Measurements from ENCODE around the gene TM7SF3.
A peak's percentile ranks its signal among the peaks of the same experiment; 100 is the strongest.
"Not testable (repeated sequence)": the region's sequence is repeated elsewhere in the genome, so short reads cannot be mapped to it uniquely, and the experiment has no call there.

The TM7SF3 gene, protein sequence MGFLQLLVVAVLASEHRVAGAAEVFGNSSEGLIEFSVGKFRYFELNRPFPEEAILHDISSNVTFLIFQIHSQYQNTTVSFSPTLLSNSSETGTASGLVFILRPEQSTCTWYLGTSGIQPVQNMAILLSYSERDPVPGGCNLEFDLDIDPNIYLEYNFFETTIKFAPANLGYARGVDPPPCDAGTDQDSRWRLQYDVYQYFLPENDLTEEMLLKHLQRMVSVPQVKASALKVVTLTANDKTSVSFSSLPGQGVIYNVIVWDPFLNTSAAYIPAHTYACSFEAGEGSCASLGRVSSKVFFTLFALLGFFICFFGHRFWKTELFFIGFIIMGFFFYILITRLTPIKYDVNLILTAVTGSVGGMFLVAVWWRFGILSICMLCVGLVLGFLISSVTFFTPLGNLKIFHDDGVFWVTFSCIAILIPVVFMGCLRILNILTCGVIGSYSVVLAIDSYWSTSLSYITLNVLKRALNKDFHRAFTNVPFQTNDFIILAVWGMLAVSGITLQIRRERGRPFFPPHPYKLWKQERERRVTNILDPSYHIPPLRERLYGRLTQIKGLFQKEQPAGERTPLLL

DNA sequence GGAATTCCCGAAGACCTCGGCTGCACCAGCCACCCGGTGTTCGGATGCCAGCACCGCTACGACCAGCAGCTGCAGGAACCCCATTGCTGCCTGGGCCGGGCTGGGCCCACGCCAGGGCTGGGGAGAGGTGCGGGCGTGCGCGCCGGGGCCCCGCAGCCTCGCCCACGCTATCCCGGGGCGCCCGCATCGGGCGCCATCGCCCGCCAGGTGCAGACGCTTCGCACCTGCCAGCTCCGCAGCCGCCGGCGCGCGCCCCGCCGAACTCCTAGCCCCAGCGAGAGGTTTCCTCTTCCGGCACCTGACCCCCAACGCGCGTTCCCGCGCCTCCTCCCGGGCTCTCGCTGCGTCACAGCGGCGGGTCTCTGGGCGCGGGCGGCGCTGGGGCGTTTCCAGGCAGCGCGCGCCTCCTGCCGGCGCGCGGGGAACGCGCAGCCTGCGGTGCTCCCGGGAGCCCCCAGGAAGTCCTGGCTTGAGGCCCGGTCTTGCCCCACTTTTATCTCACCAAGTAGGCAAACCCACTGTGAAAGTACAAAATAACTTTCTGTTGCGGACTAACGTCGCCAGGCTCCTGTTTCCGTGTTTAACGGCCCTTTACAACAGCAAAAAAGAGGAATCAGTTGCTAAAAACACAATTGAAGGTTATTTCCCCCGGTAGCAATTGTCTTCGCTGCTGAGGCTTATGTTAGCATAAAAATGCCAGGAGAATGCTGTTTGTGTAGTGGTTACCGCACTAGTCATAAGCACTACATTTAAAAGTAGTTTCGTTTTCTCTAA lies at the start of gene TM7SF3:
Gene TM7SF3 (minus strand): TSS at position 300 of the 774 bp plus-strand sequence. CDS start 216 bp downstream, at position 84.
- DNase-seq, result peak; percentile 16

DNA sequence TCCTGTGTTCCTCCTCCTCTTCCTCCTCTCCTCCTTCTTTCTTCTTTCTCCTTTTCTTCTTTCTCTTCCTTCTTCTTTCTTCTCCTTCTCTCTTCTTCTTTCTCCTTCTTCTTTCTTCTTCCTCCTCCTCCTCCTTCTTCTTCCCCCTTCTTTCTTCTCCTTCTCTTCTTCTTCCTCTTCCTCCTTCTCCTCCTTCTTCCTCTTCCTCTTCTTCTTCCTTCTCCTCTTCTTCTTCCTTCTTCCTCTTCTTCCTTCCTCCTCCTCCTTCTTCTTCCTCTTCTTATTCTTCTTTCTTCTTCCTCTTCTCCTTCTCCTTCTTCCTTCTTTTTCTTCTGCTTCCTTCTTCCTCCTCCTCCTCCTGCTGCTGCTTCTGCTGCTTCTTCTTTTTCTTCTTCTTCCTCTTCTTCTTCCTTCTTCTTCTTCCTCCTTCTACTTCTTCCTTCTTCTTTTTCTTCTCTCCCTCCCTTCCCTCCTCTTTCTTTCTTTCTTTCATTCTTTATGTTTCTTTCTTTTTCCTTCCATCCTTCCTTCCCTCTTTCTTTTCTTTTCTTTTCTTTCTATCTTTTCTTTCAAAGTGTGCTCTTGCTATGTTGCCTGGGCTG lies 49.2 kb upstream of the TM7SF3 start:
- no peak for DNase-seq

DNA sequence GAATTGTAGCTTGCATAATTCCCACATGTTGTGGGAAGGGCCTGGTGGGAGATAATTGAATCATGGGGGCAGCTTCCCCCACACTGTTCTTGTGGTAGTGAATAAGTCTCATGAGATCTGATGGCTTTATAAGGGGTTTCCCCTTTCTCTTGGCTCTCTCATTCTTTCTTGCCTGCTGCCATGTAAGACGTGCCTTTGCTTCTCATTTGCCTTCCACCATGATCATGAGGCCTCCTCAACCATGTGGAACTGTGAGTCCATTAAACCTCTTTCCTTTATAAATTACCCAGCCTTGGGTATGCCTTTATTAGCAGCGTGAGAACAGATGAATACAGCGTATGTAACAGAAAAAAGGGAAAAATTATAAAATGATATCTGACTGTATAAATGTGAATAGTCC lies 47.1 kb upstream of the TM7SF3 start:
- DNase-seq, result no peak

DNA sequence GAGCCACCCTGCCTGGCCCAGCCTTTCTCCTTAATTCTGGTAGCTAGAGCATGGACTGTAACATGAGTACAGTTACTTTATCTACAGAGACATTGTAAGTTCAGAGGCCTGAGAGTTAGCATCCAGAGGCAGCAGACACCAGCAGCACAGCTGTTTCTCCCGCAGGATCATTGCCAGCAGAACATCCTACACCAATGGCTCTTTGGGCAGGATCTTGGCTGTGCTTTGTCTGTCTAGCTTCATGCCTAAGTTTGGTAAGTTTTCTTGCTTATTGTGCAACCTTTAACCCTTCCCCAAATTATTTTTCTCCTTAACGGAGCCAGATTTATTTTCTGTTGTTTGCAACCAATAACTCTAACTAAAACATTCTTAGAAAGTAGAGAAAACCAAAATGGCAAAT lies 46.6 kb upstream of the TM7SF3 start:
- no peak for DNase-seq

DNA sequence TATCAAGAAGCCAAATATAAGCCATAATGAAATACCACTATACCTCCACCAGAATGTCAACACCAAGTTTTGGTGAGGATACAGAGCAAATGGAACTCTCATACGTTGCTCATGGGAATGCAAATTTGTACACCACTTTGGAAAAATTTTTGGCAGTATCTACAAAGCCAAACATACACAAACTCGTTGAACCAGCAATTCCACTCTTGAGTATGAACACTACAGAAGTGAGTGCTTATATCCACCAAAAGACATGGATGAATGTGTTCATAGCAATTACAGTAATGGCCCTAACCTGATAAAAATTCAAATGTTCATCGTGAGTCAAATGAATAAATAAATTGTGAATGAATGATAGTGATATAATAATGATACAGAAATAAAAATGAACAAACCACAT lies 43.4 kb upstream of the TM7SF3 start:
- no peak for DNase-seq

DNA sequence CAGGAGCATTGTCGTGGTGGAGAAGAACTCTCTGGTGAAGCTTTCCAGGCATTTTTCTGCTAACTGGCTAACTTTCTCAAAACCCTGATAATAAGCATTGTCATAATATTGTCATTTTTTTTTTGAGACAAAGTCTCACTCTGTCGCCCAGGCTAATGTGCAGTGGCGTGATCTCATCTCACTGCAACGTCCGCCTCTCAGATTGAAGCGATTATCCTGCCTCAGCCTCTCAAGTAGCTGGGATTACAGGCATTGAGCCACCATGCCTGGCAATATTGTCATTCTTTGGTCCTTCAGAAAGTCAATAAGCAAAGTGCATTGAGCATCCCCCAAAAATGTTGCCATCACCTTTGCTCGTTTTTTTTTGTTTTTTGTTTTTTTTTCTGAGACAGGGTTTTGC lies 41.8 kb upstream of the TM7SF3 start:
- DNase-seq, result no peak

DNA sequence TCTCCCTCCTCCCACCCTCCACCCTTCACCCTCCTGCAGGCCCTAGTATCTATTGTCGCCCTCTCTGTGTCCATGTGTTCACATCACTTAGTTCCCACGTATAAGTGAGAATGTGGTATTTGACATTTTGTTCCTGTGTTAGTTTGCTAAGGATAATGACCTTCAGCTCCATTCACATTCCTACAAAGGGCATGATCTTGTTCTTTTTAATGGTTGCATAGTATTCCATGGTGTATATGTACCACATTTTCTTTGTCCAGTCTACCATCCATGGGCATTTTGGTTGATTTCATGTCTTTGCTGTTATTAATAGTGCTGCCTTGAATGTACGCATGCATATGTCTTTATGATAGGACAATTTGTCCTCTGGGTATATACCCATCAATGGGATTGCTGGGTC lies 38.6 kb upstream of the TM7SF3 start:
- no peak for DNase-seq

DNA sequence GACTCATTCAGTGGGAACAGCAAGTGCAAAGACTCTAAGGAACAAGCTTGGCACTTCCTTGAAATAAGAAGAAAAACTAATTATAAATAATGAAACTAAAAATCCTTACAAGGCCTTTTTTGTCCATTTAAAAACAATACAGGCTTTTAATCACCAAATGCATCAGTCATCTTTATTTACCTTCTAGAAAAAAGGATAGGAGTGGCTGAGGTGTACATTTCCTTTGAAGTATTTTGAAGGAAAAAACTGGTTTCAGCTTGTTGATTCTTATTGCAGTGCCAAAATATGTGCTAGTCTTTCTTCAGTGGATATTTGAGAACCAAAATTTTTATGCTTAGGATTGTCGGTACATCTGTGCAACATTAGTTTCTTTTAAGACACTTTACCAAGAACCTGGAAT lies 38.0 kb upstream of the TM7SF3 start:
- DNase-seq, result no peak

DNA sequence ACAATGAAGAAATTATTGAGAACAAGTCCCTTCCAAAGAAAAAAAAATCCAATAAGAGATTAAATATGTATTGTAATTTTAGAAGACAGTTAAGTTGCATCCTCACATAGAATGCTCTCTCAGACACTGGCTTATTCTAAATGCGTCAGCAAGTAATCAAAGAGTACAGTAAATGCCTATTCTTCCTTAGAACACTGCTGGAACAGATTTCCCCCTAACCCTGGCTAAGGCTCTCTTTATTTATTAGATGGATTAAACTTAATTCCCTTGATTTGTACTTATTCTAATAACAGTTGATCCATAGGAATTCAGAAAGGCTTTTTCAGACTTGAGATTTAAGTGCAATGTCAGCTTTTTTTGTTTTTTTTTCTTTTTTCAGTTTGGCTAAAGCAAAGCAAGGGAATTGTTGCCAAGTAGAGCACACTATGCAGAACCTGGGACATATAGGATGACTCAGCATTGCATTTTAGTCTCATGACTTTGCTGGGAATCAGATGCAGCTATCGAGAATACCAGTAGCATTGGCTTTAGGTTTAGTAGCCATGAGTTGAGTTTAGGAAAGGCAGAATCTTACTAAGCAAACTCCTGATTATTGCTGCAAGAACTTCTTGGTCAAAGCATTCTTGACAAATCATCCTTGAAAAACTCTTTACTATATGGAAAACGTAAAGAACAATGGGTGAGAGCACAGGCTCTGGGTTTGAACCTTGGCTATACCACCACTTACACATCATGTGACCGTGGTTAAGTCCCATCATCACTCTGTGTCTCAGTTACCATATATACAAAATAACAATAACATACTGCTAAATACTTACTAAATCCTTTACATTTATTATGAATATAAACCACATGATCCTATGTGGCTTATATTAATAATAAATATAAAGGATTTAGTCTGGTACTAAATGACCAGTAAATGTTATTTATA lies 34.9 kb upstream of the TM7SF3 start:
- no peak for DNase-seq

DNA sequence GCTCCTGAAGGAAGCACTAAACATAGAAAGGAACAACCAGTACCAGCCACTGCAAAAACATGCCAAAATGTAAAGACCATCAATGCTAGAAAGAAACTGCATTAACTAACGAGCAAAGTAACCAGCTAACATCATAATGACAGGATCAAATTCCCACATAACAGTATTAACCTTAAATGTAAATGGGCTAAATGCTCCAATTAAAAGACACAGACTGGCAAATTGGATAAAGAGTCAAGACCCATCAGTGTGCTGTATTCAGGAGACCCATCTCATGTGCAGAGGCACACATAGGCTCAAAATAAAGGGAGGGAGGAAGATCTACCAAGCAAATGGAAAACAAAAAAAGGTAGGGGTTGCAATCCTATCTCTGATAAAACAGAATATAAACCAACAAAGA lies 27.8 kb upstream of the TM7SF3 start:
- DNase-seq, result not testable (repeated sequence)

DNA sequence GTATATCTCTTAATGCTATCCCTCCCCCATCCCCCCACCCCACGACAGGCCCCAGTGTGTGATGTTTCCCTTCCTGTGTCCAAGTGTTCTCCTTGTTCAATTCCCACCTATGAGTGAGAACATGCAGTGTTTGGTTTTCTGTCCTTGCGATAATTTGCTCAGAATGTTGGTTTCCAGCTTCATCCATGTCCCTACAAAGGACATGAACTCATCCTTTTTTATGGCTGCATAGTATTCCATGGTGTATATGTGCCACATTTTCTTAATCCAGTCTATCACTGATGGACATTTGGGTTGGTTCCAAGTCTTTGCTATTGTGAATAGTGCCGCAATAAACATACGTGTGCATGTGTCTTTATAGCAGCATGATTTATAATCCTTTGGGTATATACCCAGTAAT lies 26.5 kb upstream of the TM7SF3 start:
- not testable (repeated sequence) for DNase-seq

DNA sequence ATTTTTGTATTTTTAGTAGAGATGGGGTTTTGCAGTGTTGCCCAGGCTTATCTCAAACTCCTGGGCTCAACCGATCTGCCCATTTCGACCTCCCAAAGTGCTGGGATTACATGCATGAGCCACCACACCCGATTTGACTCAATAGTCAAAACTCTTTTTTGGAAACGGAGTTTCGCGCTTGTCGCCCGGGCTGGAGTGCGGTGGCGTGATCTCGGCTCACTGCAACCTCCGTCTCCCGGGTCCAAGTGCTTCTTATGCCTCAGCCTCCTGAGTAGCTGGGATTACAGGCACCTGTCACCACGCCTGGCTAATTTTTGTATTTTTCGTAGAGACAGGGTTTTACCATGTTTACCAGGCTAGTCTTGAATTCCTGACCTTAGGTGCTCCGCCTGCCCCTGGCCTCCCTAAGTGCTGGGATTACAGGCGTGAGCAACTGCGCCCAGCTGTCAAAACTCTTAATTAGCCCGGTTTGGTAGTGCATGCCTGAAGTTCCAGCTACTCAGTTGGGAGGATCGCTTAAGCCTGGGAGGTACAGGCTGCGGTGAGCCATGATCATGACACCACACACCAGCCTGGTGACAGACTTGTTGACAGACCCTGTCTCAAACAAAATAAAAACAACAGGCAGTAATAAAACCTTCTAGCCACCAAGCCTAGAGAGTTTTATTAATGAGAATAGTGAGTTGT lies 20.6 kb upstream of the TM7SF3 start:
- peak; percentile 86 for DNase-seq

DNA sequence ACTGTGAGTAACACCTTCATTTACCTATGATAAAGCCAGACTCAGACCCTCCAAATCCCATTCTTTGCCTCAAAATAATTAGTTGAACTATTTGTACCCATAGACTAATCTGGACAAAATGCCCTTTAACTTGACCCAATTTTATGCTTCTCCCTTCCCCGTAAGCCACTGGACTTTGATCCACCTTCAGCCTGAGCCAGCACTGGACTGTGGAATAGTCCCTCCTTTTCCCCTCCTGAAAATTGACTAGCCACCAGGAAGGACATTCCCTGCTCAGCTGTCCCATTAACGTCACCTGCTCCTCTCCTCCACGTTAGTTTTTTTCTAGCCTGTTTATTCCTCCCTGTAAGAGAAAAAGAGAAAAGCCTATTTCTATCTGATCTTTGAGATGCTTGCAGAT lies 18.5 kb upstream of the TM7SF3 start:
- DNase-seq, result no peak

DNA sequence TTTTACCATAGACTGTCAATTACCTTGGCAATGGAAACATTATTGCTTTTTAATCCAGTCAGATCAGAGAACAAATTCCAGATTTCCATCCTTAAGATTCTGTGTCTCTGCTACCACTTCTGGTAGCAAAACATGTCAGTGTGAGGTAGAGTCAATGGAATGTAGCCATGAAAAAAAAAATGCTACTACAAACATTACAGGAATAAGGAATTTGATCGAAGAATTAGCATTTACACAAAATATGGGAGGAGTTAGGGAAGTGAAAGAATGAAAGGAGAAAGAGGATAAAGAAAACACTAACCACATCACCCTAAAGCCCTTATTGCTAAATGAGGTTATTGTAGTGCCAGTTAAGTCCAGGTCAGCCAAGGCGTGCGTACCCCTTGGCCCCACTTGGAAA lies 17.3 kb upstream of the TM7SF3 start:
- no peak for DNase-seq

DNA sequence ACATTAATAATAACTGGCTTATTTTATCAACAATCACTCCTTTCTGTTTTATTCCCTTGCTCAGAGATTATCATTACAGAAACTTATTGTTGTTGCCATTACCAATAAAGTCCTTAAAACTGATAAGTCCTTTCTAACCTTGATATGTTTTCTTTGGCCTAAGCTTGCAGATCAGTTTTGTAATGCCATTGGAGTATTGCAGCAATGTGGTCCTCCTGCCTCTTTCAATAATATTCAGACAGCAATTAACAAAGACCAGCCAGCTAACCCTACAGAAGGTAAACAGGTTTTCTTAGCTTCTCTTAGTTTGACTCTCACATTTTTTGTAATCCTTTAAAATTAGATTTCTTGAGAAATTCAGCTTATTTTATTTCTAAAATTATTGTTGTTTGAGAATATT lies 12.1 kb upstream of the TM7SF3 start:
- no peak for DNase-seq

DNA sequence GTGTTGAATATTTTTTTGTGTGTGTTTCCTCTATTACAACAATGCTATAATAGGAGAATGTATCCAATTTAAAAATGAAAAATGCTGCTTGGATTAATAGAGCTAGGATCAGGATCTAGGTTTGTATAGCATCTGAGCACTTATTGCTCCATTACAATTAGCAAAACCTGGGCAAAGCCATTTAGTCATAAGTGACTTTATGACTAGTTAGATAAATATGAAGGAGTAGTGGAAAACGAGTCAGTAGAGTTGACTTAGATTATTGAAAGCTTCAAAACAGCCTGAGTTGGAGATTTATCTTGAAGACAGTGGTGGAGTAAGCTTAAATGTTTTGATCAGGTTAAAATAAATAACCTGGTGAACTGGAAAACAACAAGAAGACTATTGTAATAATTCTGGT lies 10.9 kb upstream of the TM7SF3 start:
- DNase-seq, result no peak

DNA sequence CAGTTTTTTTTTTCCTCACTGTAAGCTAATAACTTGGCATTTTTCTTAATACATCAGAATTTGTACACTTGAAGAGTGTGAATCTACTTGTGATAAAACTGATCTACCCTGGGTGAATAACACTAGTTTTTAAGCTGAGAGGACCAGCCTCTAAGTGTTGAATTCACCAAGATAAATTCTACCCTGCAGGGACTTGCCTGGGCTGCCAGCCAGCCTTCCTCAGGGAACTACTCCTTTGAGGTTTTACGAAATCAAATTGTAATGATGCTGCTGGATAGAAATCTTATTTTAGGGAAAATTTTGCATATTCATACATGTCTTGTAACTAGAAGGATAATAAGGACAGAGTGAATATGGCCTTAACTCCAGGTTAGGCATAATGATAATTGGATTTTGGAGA lies 10.1 kb upstream of the TM7SF3 start:
- DNase-seq, result no peak

DNA sequence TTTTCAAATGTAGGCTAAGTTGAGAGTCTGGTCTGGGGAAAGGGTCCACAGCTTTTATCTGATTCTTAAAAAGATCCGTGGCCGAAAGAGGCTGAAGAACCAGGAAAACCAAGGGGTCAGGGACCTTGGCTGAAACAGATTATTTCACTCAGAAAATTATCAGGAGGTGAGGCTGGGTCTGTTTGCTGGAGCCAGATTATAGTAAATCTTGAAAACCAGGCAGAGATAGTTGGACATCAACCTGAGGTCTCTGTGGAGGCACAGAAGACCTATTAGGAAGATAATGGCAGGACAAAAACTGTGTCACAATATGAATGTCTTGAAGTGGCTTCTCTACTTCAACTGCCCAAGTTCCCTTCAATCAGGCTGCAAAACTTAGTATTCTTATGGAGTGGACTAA lies 6.6 kb upstream of the TM7SF3 start:
- no peak for DNase-seq

DNA sequence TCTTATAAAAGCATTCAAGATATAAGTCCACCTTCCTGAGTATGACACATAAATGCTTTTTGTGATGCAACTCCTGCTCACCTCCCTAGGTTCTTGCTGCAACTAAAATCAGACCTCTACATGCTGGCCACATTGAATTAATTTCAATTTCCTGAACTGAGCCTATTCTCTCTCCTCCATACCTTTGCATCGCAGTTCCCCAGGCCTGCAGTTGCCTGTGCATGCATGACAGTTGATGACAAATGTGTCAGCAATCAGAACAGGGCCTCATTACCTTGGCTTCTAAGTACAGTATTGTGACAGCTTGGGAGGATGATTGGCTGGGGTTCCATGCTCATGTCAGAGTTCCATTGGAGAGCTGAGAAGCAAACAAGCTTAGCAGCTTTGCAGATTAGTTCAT lies 3.9 kb upstream of the TM7SF3 start:
- peak; percentile 64 for DNase-seq

DNA sequence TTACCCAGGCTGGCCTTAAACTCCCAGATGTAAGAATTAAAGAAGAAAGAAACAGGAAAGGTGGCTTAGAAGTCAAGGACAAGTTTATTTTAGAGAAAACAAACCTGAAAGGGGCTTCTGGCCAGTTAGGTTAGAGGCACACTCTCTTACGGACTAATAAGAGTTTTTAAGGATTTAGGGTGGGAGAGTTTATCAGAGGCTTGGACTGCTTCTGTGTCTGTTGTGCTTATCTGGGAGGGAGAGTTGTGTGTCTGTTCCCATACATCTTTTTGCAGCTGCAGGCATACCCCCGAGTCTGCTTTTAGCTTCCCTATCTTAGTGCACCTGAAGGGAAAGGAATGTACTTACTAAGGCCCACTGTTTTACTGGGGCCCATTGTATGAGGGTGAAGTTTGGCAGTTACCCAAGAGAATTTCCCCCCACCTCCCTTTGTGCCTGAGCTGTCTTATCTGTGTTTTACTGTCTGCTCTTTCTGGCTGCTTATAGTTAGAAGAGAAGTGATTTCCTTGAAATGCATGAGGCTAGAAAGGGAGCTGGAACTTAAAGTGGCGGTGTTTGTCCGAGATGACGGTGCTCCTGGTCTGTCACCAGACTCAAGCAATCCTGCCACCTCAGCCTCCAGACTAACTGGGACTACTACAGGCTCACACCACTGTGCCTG lies 3.1 kb upstream of the TM7SF3 start:
- not testable (repeated sequence) for DNase-seq

DNA sequence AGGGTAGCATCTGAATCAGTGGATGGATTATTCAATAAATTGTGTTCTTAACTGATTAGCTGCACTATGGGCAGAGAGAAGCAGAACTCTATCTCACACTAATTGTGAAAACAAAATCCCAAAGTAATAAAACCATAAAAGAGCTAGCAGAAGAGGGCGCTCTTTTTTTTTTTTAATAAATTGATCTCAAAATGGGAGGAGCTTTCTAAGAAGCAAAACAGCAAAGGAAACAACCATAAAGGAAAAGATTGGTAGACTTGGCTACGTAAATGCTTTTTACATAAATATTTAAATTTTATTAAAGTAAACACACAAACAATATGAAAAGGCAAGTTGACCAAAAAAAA lies 1.5 kb upstream of the TM7SF3 start:
- DNase-seq, result no peak
